ENCODE measurements around the gene KNDC1. TPM values are rescaled to one million over a fixed set of nuclear protein-coding genes. Genes with fewer than 3 reads are reported as not detected.

KNDC1 gene
- total and polyA plus RNA-seq, 2 of the 4 experiments (the other 2 are of a cell fraction) = 0.18 to 1.1 TPM

- in situ Hi-C loops (cut with MboI; ENCODE audit: low sequenced_read_pairs) = no loop called here
- H3K4me2 ChIP-seq (ENCODE audit: low read depth, low read length) = no peak overlapping the region
- H3K27ac ChIP-seq (ENCODE audit: insufficient read depth, low read length) = no peak overlapping the region
- H4K8ac ChIP-seq (ENCODE audit: low read depth in 2 of 2, low read length in 2 of 2) = no peak overlapping the region
- 86% methylated on average over 15 of the region's 30 CpGs; no CpG with 5 or more reads in 1 of the 2 experiments for WGBS, 2 experiments (ENCODE audit: extremely low coverage in 2 of 2, insufficient read length in 1 of 2)
- no peaks in the 10 kb centered on the region for H3K27me3 ChIP-seq (ENCODE audit: control insufficient read depth, insufficient read depth, low read length)
- H2BK5ac ChIP-seq (ENCODE audit: low read depth, low read length, poor library complexity, severe bottlenecking) = no peak overlapping the region
- POLR2A ChIA-PET (ENCODE audit: unreplicated experiment) = no interaction called here
- peaks cover 2% of the 10 kb centered on the region for H3K36me3 ChIP-seq (ENCODE audit: control insufficient read depth, insufficient read depth, low read length)
- H2AFZ ChIP-seq (replicated peaks; ENCODE audit: low read length, poor library complexity) = no peak overlapping the region
- no peaks in the 10 kb centered on the region for H3K4me1 ChIP-seq (ENCODE audit: control insufficient read depth, insufficient read depth, low read length)
- DNase-seq (no peak), ATAC-seq (ENCODE audit: low read depth) (no peak)
- intact Hi-C loops (cut with micrococcal nuclease) = no loop called here
- no peak overlapping the region for H2AK9ac ChIP-seq (replicated peaks; ENCODE audit: low read depth, low read length, poor library complexity)
- H3K9ac ChIP-seq (ENCODE audit: low read depth, low read length) = no peak overlapping the region
- CTCF ChIA-PET = no interaction called here
- no peak overlapping the region for H3K18ac ChIP-seq (ENCODE audit: low read depth, low read length)
- H2BK120ac ChIP-seq (ENCODE audit: low read depth, low read length) = no peak overlapping the region
- H3K4ac ChIP-seq (ENCODE audit: low read depth, low read length) = no peak overlapping the region
- dilution Hi-C loops (cut with HindIII; ENCODE audit: low sequenced_read_pairs, unreplicated experiment) = no loop called here
- H2AK5ac ChIP-seq (ENCODE audit: low read depth, low read length) = no peak overlapping the region
- no peak overlapping the region for H3K56ac ChIP-seq (ENCODE audit: extremely low read depth, insufficient read depth, low read length)
- H2BK20ac ChIP-seq (ENCODE audit: low read depth, low read length) = no peak overlapping the region
- H3K4me3 ChIP-seq (ENCODE audit: insufficient read depth, low read depth, low read length) = no peak overlapping the region
- H3K9me1 ChIP-seq (ENCODE audit: insufficient read depth, low read length) = no peaks in the 10 kb centered on the region; the same call in 1 of the 2 replicates
- H3K9me3 ChIP-seq (ENCODE audit: control insufficient read depth, insufficient read depth, low read length) = 0 out of 2 replicates have a peak, but pooled peaks cover 2% of the 10 kb centered on the region
- H3K79me1 ChIP-seq (ENCODE audit: low read depth in 1 of 2, low read length in 2 of 2) = no peaks in the 10 kb centered on the region
- BruUV-seq (replicated peaks) = no TSS peak
- H4K91ac ChIP-seq (ENCODE audit: insufficient read depth, low read depth, low read length) = no peak overlapping the region
- no peak overlapping the region for H4K5ac ChIP-seq (ENCODE audit: low read depth, low read length)
- H3K23ac ChIP-seq (ENCODE audit: low read depth, low read length) = no peak overlapping the region
- no peak overlapping the region for H3K14ac ChIP-seq (replicated peaks; ENCODE audit: low read depth, low read length)
- no peak overlapping the region for H2BK15ac ChIP-seq (ENCODE audit: low read depth, low read length)
- TF ChIP-seq NFE2L2 (IDR thresholded peaks at IDR 0.05; ENCODE audit: low read depth, low read length) = no peak
- TF ChIP-seq RCOR1 (IDR thresholded peaks at IDR 0.05; ENCODE audit: insufficient replicate concordance, low read length) = no peak
- no peak for TF ChIP-seq RFX5 (IDR thresholded peaks at IDR 0.05; ENCODE audit: low read depth, low read length)
- no peak for TF ChIP-seq MAZ (IDR thresholded peaks at IDR 0.05; ENCODE audit: borderline replicate concordance, low read depth, low read length)
- TF ChIP-seq, protein P1, sequence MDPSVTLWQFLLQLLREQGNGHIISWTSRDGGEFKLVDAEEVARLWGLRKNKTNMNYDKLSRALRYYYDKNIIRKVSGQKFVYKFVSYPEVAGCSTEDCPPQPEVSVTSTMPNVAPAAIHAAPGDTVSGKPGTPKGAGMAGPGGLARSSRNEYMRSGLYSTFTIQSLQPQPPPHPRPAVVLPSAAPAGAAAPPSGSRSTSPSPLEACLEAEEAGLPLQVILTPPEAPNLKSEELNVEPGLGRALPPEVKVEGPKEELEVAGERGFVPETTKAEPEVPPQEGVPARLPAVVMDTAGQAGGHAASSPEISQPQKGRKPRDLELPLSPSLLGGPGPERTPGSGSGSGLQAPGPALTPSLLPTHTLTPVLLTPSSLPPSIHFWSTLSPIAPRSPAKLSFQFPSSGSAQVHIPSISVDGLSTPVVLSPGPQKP (IDR thresholded peaks at IDR 0.05; ENCODE audit: borderline replicate concordance, low read depth, low read length) = no peak
- no peak for TF ChIP-seq SMC3 (IDR thresholded peaks at IDR 0.05; ENCODE audit: low read depth, low read length)
- TF ChIP-seq CEBPB (IDR thresholded peaks at IDR 0.05; ENCODE audit: low read depth, low read length) = no peak
- no peak for TF ChIP-seq USF2 (IDR thresholded peaks at IDR 0.05; ENCODE audit: low read depth, low read length)
- TF ChIP-seq CHD1 (IDR thresholded peaks at IDR 0.05; ENCODE audit: low read depth, low read length) = no peak
- TF ChIP-seq FOS (IDR thresholded peaks at IDR 0.05; ENCODE audit: low read depth, low read length) = no peak
- TF ChIP-seq, protein P2, sequence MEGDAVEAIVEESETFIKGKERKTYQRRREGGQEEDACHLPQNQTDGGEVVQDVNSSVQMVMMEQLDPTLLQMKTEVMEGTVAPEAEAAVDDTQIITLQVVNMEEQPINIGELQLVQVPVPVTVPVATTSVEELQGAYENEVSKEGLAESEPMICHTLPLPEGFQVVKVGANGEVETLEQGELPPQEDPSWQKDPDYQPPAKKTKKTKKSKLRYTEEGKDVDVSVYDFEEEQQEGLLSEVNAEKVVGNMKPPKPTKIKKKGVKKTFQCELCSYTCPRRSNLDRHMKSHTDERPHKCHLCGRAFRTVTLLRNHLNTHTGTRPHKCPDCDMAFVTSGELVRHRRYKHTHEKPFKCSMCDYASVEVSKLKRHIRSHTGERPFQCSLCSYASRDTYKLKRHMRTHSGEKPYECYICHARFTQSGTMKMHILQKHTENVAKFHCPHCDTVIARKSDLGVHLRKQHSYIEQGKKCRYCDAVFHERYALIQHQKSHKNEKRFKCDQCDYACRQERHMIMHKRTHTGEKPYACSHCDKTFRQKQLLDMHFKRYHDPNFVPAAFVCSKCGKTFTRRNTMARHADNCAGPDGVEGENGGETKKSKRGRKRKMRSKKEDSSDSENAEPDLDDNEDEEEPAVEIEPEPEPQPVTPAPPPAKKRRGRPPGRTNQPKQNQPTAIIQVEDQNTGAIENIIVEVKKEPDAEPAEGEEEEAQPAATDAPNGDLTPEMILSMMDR (conservative IDR thresholded peaks at IDR 0.05; ENCODE audit: low read depth, low read length) = no peak
- no peak for TF ChIP-seq BHLHE40 (IDR thresholded peaks at IDR 0.05; ENCODE audit: low read depth, low read length)
- no peak for TF ChIP-seq POLR2A (IDR thresholded peaks at IDR 0.05; ENCODE audit: low read depth, low read length)
- no peak for TF ChIP-seq RAD21 (IDR thresholded peaks at IDR 0.05; ENCODE audit: low read length)
- TF ChIP-seq MAFK (IDR thresholded peaks at IDR 0.05; ENCODE audit: low read depth, low read length) = no peak
- TF ChIP-seq MXI1 (IDR thresholded peaks at IDR 0.05; ENCODE audit: borderline replicate concordance, low read depth, low read length) = no peak
- no peaks in the 10 kb centered on the region for H4K20me1 ChIP-seq (ENCODE audit: insufficient read depth, low read length)
Measured at GRCh38 chr10:133169173-133169947, 9.3 kb downstream of the KNDC1 start.
